ENCODE results near the gene PSMB2.

The PSMB2 gene

GRCh38 chr1:35666916-35667315, 25.6 kb upstream of the PSMB2 start:
- Histone ChIP-seq H3K27me3 (ENCODE audit: control insufficient read depth, insufficient read depth, low read length) (no peaks in the 10 kb centered on the region), H3K4me1 (no peaks in the 10 kb centered on the region), H3K36me3 (ENCODE audit: control insufficient read depth, insufficient read depth, low read length) (no peaks in the 10 kb centered on the region), H3K27ac (no peak overlapping the region), H3K79me2 (no peaks in the 10 kb centered on the region), H2AFZ (no peak overlapping the region), H3K4me2 (ENCODE audit: low read length) (no peak overlapping the region), H3K9ac (no peak overlapping the region), H3K4me3 (ENCODE audit: low read depth, low read length) (no peak overlapping the region), H3K9me3 (ENCODE audit: control insufficient read depth, low read length) (no peaks in the 10 kb centered on the region)
- no peak for TF ChIP-seq CTCF (IDR thresholded peaks at IDR 0.05)

GRCh38 chr1:35666216-35666615, 24.9 kb upstream of the PSMB2 start:
- no peak overlapping the region for H3K27ac ChIP-seq
- H3K36me3 ChIP-seq (ENCODE audit: control insufficient read depth, insufficient read depth, low read length) = no peaks in the 10 kb centered on the region
- no peaks in the 10 kb centered on the region for H3K4me1 ChIP-seq
- H3K4me2 ChIP-seq (ENCODE audit: low read length) = no peak overlapping the region
- no peaks in the 10 kb centered on the region for H3K27me3 ChIP-seq (ENCODE audit: control insufficient read depth, insufficient read depth, low read length)
- no peaks in the 10 kb centered on the region for H3K9me3 ChIP-seq (ENCODE audit: control insufficient read depth, low read length)
- H2AFZ ChIP-seq = no peak overlapping the region
- H3K9ac ChIP-seq = no peak overlapping the region
- no peak overlapping the region for H3K4me3 ChIP-seq (ENCODE audit: low read depth, low read length)
- no peak for TF ChIP-seq CTCF (IDR thresholded peaks at IDR 0.05)
- H3K79me2 ChIP-seq = no peaks in the 10 kb centered on the region

GRCh38 chr1:35663434-35663833, 22.1 kb upstream of the PSMB2 start:
- Histone ChIP-seq H3K27ac (no peak overlapping the region), H3K4me1 (no peaks in the 10 kb centered on the region), H3K4me3 (ENCODE audit: low read depth, low read length) (no peak overlapping the region), H3K36me3 (ENCODE audit: control insufficient read depth, insufficient read depth, low read length) (no peaks in the 10 kb centered on the region), H2AFZ (no peak overlapping the region), H3K27me3 (ENCODE audit: control insufficient read depth, insufficient read depth, low read length) (no peaks in the 10 kb centered on the region), H3K79me2 (no peaks in the 10 kb centered on the region), H3K4me2 (ENCODE audit: low read length) (no peak overlapping the region), H3K9ac (no peak overlapping the region), H3K9me3 (ENCODE audit: control insufficient read depth, low read length) (no peaks in the 10 kb centered on the region)
- TF ChIP-seq CTCF (IDR thresholded peaks at IDR 0.05) = no peak

GRCh38 chr1:35661474-35661795, 20.1 kb upstream of the PSMB2 start:
- Histone ChIP-seq H3K4me1 (no peaks in the 10 kb centered on the region), H3K4me2 (ENCODE audit: low read length) (no peak overlapping the region), H3K79me2 (no peaks in the 10 kb centered on the region), H2AFZ (no peak overlapping the region), H3K9ac (no peak overlapping the region), H3K27ac (no peak overlapping the region), H3K9me3 (ENCODE audit: control insufficient read depth, low read length) (no peaks in the 10 kb centered on the region), H3K4me3 (ENCODE audit: low read depth, low read length) (no peak overlapping the region), H3K36me3 (ENCODE audit: control insufficient read depth, insufficient read depth, low read length) (no peaks in the 10 kb centered on the region), H3K27me3 (ENCODE audit: control insufficient read depth, insufficient read depth, low read length) (no peaks in the 10 kb centered on the region)
- TF ChIP-seq CTCF (IDR thresholded peaks at IDR 0.05) = no peak

- Histone ChIP-seq H3K27ac (no peak overlapping the region), H3K9ac (no peak overlapping the region), H3K4me1 (no peaks in the 10 kb centered on the region), H2AFZ (no peak overlapping the region), H3K27me3 (ENCODE audit: control insufficient read depth, insufficient read depth, low read length) (no peaks in the 10 kb centered on the region), H3K4me2 (ENCODE audit: low read length) (no peak overlapping the region), H3K9me3 (ENCODE audit: control insufficient read depth, low read length) (no peaks in the 10 kb centered on the region), H3K36me3 (ENCODE audit: control insufficient read depth, insufficient read depth, low read length) (no peaks in the 10 kb centered on the region), H3K79me2 (no peaks in the 10 kb centered on the region), H3K4me3 (ENCODE audit: low read depth, low read length) (no peak overlapping the region)
- no peak for TF ChIP-seq CTCF (IDR thresholded peaks at IDR 0.05)
These were observed 19.5 kb upstream of the PSMB2 start for GRCh38 chr1:35660581-35661473.
